ENCODE data around the gene UBE2O. TPM values are rescaled to one million over a fixed set of nuclear protein-coding genes. Genes with fewer than 3 reads are reported as not detected.

UBE2O gene
- total RNA-seq, 4 donors from 2014 or later: 16.4 to 46.5 (median 32.4) TPM

GRCh38 chr17:76419576-76420260, 33.2 kb downstream of the UBE2O start:
- TF ChIP-seq, protein P1, sequence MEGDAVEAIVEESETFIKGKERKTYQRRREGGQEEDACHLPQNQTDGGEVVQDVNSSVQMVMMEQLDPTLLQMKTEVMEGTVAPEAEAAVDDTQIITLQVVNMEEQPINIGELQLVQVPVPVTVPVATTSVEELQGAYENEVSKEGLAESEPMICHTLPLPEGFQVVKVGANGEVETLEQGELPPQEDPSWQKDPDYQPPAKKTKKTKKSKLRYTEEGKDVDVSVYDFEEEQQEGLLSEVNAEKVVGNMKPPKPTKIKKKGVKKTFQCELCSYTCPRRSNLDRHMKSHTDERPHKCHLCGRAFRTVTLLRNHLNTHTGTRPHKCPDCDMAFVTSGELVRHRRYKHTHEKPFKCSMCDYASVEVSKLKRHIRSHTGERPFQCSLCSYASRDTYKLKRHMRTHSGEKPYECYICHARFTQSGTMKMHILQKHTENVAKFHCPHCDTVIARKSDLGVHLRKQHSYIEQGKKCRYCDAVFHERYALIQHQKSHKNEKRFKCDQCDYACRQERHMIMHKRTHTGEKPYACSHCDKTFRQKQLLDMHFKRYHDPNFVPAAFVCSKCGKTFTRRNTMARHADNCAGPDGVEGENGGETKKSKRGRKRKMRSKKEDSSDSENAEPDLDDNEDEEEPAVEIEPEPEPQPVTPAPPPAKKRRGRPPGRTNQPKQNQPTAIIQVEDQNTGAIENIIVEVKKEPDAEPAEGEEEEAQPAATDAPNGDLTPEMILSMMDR (IDR thresholded peaks at IDR 0.05 in 4 of 5, conservative IDR thresholded peaks at IDR 0.05 in 1 of 5): no peak
- no peak for TF ChIP-seq POLR2A (IDR thresholded peaks at IDR 0.05)
- intact Hi-C loops (cut with DNase I; ENCODE audit: low total_unique reads): loop anchor here (5.0 kb wide), 1 partner anchor 33 kb away; the partner anchor contains the start of gene UBE2O
- DNase-seq: no peak
- peaks cover 45 to 50% of the 10 kb centered on the region in 2 donors for H3K4me1 ChIP-seq
- H3K36me3 ChIP-seq: no peaks in the 10 kb centered on the region
- no peaks in the 10 kb centered on the region for H3K27me3 ChIP-seq
- no peak for ATAC-seq
- H3K9me3 ChIP-seq: no peaks in the 10 kb centered on the region
- H3K4me3 ChIP-seq: no peak overlapping the region
- in situ Hi-C loops (cut with MboI; ENCODE audit: low sequenced_read_pairs in 4 of 4): no loop called here
- no peak overlapping the region for H3K27ac ChIP-seq

DNA sequence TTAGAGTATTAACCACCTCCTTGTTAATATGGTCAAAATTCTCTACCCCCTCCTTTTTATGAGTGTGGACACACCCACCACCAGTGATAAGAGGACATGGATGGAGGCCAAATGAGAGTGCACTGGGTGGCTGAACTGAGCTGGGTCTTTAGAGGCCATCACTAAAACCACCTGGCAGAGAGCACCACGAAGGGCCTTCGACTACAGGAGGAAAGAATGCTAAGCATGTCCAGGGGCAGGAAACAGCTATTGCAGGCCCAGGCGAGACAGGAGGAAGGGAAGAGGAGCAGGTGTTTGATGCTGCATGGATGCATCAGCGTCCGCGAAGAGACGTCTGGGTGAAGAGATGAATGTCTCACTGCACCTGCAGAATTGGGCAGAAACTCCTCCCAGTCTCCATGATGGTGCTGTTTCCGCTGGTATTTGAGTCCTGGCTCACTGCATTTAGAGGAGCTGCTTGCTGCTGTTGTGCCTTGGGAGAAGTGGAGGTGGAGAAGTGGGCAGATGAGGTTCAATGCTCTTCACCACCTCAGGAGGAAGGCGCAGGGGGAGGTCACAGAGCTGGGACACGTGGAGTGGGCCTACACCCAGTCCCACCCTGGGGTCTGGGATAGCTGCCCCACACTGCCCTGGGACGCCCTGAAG, 35.3 kb downstream of the UBE2O start:
- ATAC-seq (no peak), DNase-seq (no peak)
- Histone ChIP-seq H3K36me3 (peaks cover 0 to under 1% of the 10 kb centered on the region in 2 donors), H3K9me3 (no peaks in the 10 kb centered on the region), H3K4me1 (peaks cover 60 to 68% of the 10 kb centered on the region in 2 donors), H3K4me3 (no peak overlapping the region), H3K27ac (peak overlapping the region in 2 of 4 donors; percentile 70 to 76), H3K27me3 (no peaks in the 10 kb centered on the region)
- TF ChIP-seq, protein P1 (IDR thresholded peaks at IDR 0.05 in 4 of 5, conservative IDR thresholded peaks at IDR 0.05 in 1 of 5): no peak
- TF ChIP-seq POLR2A (IDR thresholded peaks at IDR 0.05): no peak
- in situ Hi-C loops (cut with MboI; ENCODE audit: low sequenced_read_pairs in 4 of 4) (no loop called here), intact Hi-C loops (cut with DNase I; ENCODE audit: low total_unique reads) (loop anchor here (5.0 kb wide), 1 partner anchor 35 kb away; the partner anchor contains the start of gene UBE2O)

DNA sequence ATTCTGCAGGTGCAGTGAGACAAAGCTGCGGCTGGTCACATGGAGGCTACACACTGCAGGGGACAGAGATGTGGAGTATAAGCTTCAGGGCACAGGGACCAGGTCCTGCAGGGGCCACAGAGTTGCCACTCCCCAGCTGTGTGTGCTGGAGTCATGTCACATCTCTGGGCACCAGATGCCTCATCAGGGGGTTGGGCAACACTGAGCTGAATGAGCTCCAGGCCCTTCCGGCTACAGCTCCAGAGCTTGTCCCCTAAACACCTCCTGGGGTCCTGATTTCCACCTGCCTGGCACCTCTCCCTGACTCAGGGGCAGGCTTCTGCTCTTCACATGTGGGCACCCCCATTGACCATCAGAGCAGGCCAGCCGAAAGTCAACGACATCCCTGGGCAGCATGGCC, 36.1 kb downstream of the UBE2O start:
- intact Hi-C loops (cut with DNase I; ENCODE audit: low total_unique reads): loop anchor here (5.0 kb wide), 1 partner anchor 35 kb away; the partner anchor contains the start of gene UBE2O
- in situ Hi-C loops (cut with MboI; ENCODE audit: low sequenced_read_pairs in 4 of 4): no loop called here
- no peak overlapping the region for H3K4me3 ChIP-seq
- DNase-seq: peak; percentile 18 to 59
- peaks cover 0 to 5% of the 10 kb centered on the region in 2 donors for H3K36me3 ChIP-seq
- peaks cover 60 to 68% of the 10 kb centered on the region in 2 donors for H3K4me1 ChIP-seq
- H3K9me3 ChIP-seq: no peaks in the 10 kb centered on the region
- H3K27ac ChIP-seq: peak overlapping the region; percentile 67 to 76 (median 68)
- TF ChIP-seq, protein P1 (IDR thresholded peaks at IDR 0.05 in 4 of 5, conservative IDR thresholded peaks at IDR 0.05 in 1 of 5): no peak
- TF ChIP-seq POLR2A (IDR thresholded peaks at IDR 0.05): no peak
- peak; percentile 55 to 69 for ATAC-seq
- no peaks in the 10 kb centered on the region for H3K27me3 ChIP-seq

DNA sequence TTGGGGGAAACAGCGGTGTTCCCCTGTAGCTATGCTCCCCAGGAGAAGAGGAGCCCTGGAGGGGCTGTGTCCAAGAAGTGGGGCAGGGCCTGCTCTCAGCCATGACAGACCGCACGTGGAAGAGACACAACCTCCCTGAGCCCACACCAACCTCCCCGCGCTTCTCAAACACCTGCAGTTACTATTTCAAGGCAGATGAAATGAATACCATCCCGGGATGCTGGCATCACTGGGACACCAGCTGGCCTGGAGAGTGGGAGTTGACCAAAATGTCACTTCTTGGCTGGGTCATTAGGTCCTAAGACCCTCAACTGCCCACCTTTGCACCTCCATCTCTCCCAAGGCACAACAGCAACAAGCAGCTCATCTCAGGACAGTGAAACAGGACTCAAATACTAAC, 36.5 kb downstream of the UBE2O start:
- ATAC-seq (peak; percentile 72 to 87), DNase-seq (peak; percentile 36 to 66)
- in situ Hi-C loops (cut with MboI; ENCODE audit: low sequenced_read_pairs in 4 of 4): no loop called here
- Histone ChIP-seq H3K27ac (peak overlapping the region; percentile 67 to 76 (median 68)), H3K4me1 (peaks cover 60 to 65% of the 10 kb centered on the region in 2 donors), H3K27me3 (no peaks in the 10 kb centered on the region), H3K36me3 (peaks cover 0 to 5% of the 10 kb centered on the region in 2 donors), H3K9me3 (no peaks in the 10 kb centered on the region), H3K4me3 (no peak overlapping the region)
- TF ChIP-seq POLR2A (IDR thresholded peaks at IDR 0.05): no peak
- TF ChIP-seq, protein P1 (IDR thresholded peaks at IDR 0.05 in 4 of 5, conservative IDR thresholded peaks at IDR 0.05 in 1 of 5): no peak
- intact Hi-C loops (cut with DNase I; ENCODE audit: low total_unique reads): loop anchor here (5.0 kb wide), 1 partner anchor 36 kb away; the partner anchor contains the start of gene UBE2O

All from gastrocnemius medialis (tissue), 4 donors.